Cortex of kidney (tissue), 1 donor: ENCODE measurements around the gene NEURL3.
"Not testable (repeated sequence)": the region's sequence is repeated elsewhere in the genome, so short reads cannot be mapped to it uniquely, and the experiment has no call there.

Experiments used
- DNase-seq: peaks from one replicate; lab custom pipeline; 2025; lab: John Stamatoyannopoulos, UW

NEURL3 gene

GRCh38 chr2:96484091-96484490 lies 21.1 kb downstream of the NEURL3 start:
- DNase-seq: no peak

- no peak for DNase-seq
Measured at GRCh38 chr2:96477458-96477857, 27.7 kb downstream of the NEURL3 start.

DNA sequence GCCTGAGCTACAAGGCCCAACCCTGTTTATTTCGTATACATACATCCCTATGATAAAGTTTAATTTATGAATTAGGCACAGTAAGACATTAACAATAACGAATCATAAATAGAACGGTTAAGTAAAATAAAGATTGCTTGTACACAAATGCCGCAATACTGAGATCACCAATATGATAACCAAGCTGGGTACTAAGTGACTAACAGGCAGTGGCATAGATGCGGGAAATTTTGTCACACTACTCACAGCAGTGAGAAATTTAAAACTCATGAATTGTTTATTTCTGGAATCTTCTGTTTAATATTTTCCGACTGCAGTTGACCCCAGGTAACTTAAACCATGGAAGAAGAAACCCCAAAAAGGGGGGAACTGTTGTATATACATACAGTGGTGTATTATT lies 33.4 kb downstream of the NEURL3 start:
- DNase-seq: no peak

GRCh38 chr2:96470636-96471035 lies 34.5 kb downstream of the NEURL3 start:
- no peak for DNase-seq

DNA sequence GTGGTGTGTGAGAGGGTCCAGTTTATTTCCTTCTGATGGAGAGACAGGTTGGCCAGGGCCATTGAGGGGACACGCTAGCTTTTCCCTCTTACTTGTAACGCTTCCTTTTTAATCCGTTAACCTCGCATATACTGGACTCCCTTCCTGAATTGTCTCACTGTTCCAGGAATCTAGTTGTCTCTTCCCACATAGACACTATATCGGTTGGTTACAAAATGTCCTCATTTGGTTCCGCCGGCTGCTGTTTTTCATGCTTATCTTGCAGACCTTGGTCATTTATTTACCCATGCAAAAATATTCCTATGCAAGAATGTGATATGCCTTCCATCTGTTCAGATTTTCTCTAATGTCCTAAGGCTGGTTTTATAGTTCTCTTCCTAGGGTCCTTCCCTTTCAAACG lies 35.0 kb downstream of the NEURL3 start:
- DNase-seq: no peak

GRCh38 chr2:96468904-96469303 lies 36.3 kb downstream of the NEURL3 start:
- no peak for DNase-seq

- DNase-seq: no peak
Measured at GRCh38 chr2:96464651-96465050, 40.5 kb downstream of the NEURL3 start.

DNA sequence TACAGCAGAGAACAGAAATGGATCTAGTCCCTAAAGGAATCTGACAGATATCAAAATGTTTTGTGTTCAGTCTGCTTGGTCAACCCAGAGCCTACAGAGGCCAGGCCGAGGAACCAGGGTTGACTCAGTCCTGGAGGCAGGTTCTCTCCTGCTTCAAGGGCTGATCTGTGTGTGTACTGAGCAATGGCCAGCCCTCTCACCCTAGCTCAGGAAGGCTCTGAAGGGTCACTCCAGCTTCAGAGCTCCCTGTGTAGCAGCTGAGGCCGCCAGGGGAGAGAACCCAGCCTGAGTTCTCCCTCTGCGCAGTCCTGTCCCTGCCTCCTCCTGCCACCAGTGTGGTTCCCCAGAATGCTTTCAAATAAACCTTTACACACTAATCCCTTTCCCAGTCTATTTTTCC lies 41.1 kb downstream of the NEURL3 start:
- DNase-seq: no peak

- no peak for DNase-seq
Measured at GRCh38 chr2:96463119-96463518, 42.0 kb downstream of the NEURL3 start.

- DNase-seq: not testable (repeated sequence)
Measured at GRCh38 chr2:96461616-96462015, 43.5 kb downstream of the NEURL3 start.

DNA sequence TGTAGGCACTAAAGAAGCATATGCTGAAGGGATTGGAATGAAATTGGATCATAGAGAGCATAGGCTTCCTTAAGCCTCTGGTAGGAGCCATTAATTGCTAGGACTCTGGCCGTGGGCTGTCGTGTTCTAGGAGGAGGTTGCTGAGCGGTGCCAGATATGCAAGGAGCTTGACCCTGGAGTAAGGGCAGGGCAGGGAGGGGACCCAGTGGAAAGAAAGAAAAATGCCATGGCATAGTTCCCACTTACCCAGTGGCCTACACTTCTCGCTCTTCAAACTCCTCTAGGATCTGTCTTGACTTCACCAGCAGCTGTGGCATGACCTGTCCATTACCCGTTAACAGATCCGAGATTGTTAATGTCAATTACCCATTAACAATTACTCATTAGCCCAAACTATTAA lies 53.1 kb downstream of the NEURL3 start:
- DNase-seq: no peak

- DNase-seq: no peak
Measured at GRCh38 chr2:96449637-96450036, 55.5 kb downstream of the NEURL3 start.

DNA sequence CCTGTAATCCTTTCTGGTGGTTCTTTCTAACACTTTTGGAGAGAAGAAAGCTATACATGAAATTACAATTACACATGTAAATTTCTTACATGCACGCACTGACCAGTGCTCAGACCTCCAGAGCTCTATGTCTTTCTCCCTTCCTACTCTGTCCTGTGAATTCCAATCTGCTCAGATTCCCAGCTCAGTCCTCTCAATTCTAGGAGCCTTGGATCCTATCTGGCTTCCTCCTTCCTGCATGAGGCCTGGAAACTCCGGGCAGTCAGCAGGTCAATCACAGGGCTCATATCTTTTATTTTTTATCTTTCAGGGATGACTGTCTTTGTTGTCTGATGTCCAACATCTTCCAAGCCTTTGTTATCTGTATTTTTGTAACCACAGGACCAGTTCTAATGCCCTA lies 56.0 kb downstream of the NEURL3 start:
- no peak for DNase-seq

DNA sequence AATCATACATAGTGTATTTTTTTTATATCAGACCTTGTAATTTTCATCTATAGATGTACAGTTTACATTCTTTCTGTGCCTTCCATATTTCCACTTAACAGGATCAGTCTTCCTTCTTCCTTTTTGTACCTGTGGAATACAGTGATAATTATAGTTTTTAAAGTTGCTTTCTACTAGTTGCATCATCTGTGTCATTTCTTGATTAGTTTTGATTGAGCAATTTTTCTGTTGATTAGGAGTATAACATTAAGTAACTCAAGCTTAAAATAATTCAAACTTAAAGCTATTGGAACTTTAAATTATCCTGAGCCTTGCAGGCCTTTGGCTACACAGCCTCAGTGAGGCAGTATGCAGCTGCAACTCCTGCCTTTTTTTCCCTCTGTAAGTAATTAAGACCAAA lies 57.4 kb downstream of the NEURL3 start:
- DNase-seq: no peak
